Stimulated activated CD8-positive, alpha-beta memory T cell treated with anti-CD3 and anti-CD28 coated beads, Interleukin-12 subunit alpha, Interleukin-12 subunit beta, amount 100 ng/mL, for 24 hours (primary cell): ENCODE data around the gene RTRAF.

Source experiments
- DNase-seq: peaks from one replicate; pipeline ENCODE4 v3.0.0-alpha.2; 2020; ENCODE audit errors: extremely low read depth

The RTRAF gene

DNA sequence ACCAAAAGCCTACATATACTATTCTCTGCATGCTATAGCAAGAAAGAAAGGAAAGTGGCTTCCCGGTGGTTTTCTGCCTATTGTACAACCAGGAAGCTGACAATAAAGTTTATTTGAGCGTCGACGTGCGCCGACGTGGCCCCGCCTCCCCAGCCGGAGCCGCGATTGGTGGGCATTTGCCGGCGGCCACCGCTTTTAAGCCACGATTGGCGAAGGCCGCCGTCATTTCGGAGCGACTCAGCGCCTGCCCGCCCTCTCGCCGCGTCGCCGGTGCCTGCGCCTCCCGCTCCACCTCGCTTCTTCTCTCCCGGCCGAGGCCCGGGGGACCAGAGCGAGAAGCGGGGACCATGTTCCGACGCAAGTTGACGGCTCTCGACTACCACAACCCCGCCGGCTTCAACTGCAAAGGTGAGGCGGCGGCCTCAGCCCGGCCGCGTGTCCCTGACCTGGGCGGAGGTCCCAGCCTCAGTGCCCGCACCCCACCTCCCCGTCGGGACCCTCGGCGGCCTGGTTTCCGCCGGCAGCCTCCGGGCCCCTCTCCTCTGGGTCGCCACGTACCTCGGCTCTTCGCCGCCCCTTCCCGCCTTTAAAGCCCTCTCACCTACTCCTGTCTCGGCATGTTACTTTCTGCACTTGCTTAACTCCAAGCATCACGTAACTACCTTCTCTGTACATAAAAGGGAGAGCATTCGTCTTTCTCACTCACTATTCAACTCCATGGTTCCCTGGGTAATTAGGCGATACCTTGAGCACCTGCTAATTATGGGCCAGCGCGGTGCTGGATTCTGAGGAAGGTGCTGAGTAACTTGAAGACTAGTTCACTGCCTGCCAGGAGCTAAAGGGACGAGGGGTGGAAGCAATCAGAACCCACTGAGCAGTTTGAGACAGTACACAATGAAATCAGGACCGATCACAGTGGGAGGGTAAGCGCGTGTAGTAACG, at the start of gene RTRAF:
Gene RTRAF, plus strand, starts transcription at position 254 of the 942 bp plus-strand sequence. Its CDS starts 94 bp downstream, at position 348.
- DNase-seq, result peak; percentile 82

DNA sequence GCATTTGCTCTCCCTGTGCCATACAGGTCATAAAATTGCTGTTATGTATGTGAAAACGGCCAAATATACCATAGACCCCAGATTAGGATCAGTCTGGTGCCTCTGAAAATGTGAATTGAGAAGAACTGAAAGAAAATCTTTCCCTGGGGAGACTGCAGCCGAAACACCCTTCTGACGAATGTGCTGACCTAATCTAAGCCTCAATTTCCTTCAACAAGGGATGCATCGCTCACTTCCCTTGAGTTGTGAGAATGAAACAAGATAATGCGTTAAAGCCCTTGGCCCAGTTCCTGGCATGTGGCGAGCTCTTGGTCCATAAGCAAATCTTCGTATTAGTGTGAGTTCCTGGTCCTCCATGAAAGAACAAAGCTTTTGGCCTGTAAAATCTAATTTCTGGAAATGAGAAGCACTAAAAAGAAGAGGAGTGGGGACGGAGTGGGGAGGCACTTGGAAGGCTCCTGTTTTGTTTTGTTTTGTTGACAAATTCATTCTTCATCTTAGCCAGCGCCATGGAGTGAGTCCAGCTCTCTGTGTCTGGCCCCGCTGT, 49.5 kb upstream of the RTRAF start:
- no peak for DNase-seq

DNA sequence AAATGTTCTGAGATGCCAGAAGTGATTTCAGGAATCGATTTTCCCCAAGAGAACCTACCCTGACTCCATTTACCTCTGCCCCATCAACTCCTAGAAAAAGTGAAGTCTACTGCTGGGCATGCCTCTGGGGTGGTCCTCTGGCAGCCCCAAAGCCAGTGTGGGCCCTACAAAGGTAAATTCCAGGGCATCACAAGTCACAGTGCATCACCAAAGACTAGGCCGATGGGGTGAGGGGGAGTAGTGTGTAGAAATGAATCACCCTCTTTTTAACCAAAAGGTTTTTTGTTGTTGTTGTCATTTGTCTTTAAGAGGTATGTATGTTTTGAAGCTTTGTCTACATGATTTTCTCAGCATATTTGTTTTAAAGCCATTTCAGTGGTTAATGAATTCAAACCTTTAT, 46.4 kb upstream of the RTRAF start:
- no peak for DNase-seq

DNA sequence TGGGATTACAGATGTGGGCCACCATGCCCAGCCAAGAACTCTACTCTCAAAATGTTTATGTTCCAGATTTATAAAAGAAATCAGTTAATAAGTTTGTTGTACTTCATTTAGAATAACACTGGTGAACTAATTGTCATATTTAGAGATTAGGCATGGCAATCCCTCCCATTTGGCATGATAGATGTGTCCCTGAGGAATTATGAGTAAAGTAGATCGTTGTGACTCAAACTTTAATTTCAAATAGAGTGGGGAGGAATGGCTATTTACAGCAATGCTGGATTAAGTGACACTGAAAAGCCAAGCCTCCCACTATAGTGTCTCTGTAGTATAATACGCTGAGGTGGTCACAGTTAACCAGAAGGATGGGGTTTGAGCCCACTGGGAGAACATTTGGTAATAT, 39.3 kb upstream of the RTRAF start:
- no peak for DNase-seq

DNA sequence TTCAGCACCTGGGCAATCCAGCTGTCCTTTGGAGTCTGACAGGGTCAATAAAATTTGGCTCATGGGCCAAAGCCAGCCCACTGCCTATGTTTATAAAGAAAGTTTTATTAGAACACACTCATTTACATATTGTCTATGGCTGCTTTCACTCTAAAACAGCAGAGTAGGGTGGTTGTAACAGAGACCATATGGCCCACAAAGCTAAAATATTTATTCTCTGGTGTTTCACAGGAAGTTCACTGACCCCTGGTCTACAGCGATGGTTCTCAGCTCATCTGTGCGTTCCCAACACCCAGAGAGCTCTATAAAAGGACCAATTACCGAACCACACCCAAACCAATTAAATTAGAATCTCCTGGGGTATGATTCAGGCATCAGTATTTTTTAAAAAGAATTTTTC, 37.7 kb upstream of the RTRAF start:
- DNase-seq, result no peak

DNA sequence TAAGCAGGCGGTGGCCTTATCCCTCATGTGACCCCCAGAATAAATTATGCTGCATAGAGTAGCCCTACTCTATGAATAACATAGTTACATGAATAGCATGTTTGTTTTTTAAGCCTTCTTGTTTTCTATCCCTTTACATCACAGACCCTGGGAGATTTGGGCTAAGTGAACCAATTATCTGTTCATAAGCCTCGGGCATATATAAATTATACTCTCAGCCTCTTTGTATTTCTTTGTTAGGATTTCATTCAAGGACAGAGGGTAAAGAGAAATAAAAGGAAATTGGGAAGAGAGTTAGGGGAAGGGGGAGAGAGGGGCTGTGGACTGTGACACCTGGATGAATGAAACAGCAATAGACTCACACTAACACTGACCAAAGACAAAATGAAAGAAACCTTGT, 35.3 kb upstream of the RTRAF start:
- DNase-seq, result no peak

DNA sequence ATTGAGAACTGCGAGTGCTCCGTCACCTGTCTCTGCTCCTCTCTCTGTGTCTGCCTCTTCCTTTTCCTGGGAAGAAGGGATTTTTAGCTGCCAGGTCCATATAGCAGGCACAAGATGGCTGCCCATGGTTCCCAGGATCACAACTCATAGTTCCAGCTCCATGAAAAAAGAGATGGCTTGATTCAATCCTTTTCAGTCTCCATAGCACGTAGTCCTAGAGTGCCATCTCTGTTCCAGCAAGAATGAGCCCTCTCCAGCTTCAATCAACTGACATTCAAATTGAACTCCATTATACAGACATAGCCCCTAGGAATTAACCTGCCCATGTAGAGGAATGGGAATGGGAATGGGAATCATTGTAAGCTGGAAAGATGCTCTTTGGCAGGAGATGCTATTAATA, 34.7 kb upstream of the RTRAF start:
- no peak for DNase-seq

DNA sequence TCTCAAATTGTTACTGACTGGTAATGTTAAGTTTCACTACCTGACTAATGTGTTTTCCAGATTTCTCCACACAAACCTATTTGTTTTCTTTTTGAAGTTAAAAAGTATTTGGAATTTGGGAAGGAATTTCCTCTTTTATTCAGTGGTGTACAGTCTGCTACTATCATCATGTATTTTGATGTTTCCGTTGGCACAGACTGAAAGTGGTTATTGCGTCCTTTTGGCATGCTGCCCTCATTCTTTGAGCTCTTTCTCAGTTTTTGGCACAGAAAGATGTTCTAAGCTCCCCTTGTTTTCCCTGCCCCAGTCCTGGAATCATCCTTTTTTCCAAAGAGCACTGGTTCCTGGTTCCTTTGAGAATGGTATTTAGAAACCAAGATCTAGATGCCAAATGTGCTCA, 31.4 kb upstream of the RTRAF start:
- DNase-seq, result no peak

DNA sequence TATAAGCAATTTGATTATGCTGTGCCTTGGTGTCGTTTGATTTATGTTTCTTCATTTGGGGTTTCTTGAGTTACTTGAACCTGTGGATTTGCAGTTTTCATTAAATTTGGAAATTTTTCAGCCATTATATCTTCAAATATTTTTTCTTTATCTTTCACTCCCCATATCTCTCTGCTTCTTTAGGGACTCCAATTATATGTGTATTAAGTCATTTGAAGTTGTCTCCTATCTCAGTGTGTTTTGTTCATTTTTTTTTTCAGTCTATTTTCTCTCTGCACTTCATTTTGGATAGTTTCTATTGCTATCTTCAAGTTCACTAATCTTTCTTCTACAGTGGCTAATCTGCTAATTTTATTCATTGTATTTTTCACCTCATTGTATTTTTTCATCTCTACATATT, 29.4 kb upstream of the RTRAF start:
- DNase-seq, result no peak

DNA sequence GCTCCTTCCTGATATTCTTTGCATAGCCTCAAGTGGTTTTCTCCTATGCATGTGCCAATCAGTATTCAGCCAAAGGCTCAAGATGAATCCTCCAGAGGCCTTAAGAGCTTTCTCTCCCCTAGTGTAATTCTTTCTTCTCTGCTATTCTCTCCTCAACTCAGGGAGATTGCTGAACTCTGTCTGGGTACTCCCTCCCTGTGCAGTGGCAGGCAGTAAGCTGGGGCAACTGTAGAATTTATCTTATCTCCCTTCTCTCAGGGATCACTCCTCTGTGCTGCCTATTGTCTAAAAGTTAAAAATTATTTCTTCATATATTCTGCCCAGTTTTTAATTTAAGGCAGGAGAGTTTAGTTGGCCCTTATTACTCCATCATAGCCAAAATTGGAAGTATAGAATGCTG, 28.5 kb upstream of the RTRAF start:
- DNase-seq, result no peak

DNA sequence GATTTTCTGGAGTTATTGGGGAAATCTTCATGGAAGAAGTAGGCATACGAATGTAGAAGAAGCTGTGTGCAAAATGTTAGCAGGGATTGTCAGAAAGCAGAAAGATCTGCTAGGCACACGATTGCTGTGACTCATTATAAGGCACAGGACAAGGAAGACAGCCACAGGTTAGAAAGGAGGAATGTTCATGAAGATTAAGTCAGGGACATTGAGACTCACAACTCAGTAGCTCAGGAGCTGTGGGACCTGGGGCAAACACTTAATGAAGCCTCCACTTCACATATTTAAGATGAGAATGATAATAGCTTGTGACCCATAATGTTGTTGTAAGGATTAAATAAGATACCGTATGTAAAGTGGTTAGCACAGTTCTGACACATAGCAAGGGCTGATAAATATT, 26.6 kb upstream of the RTRAF start:
- no peak for DNase-seq

DNA sequence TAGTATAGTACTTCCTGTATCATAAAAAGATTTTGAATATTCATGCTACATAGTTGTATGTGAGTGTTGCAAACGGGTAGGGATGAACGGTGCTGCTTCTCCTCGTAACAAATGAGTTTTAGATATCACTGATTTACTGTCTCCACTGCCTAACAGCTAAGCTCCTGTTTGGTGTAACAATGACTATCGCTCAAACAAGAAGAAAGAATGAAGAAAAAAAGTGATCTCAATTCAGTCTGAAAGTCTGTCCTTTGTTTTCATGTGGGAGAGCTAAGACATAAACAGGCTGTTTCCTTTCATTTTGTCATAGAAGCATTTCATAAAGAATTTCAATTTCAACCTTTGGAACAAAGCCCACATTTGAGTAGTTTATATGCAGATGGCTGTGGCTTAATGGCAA, 26.1 kb upstream of the RTRAF start:
- no peak for DNase-seq

DNA sequence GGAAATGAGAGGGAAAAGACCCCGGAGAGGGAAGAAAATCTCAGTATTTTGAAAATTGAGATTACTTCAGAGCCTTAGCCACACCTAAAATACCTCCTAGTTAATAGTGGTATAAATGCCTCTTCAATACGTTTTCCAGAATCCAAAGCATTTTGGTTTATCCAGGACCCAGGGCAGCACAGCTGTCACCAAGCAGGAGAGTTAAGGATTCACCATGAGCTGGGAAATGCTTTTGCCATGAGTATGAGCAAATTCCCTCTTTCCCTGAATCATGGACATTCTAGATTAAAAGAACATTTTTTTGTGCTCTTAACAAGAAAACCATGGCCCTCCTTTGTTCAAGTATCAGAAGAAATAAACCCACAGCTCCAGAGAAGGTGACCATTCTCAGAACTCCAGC, 21.8 kb upstream of the RTRAF start:
- DNase-seq, result no peak

DNA sequence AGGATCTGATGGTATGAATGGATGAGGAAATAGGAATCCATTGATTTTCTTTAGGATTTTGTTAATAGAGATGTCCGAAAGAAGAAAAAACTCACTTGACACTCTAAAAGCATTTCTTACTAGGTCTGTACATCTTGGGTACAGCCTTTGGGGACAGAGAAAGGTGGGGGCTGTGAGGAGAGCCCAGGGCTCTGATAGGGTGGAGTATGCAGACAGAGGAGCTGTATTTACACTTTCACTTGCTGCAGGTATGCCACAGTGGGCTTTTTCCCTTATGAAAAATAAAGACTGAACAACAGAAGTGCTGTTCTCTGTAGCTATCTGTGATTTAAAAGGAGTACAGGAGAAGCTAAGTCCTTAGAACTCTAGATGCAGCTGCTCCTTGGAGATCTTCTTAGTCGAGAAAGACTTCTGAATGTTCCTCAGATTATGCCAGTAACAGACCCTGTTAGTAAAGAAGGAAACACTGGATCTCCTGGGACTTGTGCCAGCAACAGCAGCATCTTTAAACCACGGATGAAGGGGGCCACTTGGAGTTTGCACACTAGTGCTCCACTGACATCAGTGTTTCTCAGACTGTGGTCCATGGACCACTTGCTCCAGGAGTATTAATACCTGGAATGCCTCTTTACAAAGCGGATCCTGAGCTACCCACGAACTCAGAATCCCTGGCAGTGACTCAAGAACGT, 19.4 kb upstream of the RTRAF start:
- DNase-seq, result no peak

DNA sequence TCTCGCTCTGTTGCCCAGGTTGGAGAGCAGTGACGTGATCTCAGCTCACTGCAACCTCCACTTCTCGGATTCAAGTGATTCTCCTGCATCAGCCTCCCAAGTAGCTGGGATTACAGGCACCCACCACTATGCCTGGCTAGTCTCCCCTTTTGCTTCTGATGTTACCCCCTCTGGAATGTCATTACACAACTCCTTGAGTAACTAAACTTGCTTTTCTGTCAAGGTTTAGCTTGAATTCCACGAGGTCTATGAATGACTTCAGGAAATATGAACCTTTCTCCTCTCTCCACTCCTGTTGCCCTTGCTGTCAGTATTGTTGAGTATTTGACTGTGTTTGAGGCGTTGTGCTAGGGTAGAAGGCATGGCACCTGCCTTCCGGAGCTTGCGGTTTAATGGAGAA, 16.8 kb upstream of the RTRAF start:
- no peak for DNase-seq

DNA sequence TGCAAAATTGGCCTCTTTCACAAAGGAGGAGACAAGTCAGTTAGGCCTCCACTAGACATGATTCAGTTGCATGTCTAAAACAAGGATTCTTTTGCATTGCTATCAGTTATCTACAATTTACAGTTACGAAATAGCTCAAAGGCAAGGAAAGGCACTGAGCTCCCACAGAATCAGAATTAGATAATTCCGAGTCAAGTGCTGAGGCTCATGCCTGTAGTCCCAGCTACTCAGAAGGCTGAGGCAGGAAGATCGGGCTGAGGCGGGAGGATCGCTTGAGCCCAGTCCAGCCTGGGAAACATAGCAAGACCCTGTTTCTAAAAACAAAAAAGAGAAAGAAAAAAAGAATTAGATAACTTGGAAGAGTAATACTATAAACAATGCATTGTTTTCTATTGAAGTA, 12.3 kb upstream of the RTRAF start:
- no peak for DNase-seq

DNA sequence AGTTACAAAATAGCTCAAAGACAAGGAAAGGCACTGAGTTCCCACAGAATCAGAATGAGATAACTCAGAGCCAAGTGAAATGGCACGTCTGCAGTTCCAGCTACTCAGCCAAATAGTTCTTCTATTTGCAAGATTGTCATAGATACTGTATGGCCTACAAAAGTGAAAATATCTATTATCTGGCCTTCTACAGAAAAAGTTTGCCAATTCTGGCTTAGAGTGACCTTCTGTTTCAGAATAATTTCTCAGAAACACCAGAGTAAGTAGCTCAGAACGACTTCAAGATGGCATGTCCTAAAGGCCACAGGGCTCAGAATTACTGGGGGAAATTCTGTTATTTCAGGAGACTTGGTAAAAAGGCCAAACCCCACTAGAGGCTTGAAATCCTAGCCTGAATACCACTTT, 10.7 kb upstream of the RTRAF start:
- DNase-seq, result no peak

DNA sequence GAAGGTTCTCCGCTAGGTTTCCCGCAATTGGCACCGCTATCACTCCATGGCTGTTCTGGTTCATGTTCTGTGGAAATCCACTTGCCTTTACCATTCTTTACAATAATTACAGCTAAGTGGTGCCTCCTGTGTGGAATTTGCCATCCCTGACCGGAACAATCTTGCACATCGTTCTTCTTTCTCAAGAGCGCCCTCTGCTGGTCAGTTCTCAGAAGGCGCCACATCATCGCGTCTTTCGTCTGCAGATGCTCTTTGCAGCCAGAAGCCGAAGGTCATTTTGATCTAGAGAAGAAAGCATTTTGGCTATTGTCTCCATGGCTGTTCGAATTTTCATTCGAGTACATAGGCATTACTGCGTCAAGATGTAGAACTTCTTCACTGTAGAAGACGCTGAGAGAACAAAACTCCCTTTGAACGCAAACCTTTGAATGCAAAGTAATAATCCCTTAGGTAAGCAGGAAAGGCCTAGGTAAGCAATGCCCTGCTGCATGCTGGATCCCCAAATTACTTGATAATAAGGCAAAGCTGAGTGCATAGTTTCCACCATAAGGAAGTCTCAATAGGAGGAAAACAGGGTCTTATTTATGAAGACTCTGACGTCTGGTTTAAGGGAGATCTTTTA, 10.1 kb upstream of the RTRAF start:
- DNase-seq, result no peak

DNA sequence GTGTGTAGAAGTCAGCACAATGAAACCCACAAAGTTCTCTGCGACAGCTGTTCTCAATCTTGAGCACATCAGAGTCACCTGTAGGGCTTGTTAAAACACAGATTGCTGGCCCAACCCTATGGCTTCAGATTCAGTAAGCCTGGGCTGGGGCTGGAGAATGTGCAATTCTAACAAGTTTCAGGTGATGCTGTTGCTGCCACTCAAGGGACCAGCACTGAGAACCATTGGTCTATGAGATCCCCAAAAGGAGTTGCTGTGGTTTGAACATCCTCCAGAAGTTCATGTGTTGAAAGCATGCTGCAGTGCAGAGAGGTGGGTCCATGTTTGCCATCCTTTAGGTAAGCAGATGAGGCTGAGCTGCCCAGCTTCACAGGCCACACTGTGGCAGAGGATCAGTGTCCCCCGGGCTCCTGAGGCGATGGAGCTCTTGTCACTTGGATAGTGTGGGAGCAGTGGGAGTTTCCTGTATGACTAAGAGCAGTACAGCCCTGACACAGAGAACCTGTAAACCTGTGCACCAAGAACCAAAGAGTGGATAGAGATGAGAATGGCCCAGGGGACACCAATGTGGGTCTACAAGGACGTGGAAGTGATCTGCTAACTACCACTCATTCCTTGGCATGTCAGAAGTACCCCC, 8.0 kb upstream of the RTRAF start:
- DNase-seq, result no peak

DNA sequence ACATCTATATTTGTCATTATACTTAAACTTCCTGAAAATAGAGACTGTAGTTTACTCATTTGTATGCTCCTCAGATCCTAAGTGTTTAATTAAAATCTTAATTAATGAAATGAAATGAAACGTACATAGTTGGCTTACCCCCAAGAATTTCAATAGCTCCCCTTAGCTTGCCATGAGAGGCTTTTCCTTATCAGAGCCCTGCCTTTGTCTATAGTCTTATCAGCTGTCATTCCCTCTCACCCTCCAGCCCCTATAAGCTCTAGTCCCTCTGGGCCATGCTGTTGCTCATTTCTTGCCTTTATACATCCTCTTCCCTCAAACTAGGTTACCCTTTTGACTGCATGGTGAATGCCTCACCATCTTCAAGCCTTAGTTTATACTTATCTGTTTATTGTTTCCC, 1.1 kb upstream of the RTRAF start:
- DNase-seq, result no peak

DNA sequence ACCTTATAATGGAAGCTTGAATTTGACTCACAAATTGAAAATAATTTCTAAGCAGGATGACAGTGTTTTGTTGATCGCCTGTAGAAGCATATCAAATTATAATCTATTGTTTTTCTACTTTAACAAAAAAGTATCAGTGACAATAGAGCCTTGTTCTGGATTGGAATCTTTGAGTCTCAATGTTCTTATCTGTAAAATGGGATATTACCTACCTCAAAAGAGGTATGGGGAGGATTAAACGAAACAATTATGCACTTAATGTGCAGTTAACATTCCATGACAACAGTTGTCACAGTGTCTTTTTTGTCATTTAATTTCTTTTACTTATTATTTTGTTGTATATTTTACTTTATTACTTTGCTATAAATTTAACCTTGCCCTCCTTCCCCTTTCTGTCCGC, 1.1 kb downstream of the RTRAF start:
- DNase-seq, result no peak

DNA sequence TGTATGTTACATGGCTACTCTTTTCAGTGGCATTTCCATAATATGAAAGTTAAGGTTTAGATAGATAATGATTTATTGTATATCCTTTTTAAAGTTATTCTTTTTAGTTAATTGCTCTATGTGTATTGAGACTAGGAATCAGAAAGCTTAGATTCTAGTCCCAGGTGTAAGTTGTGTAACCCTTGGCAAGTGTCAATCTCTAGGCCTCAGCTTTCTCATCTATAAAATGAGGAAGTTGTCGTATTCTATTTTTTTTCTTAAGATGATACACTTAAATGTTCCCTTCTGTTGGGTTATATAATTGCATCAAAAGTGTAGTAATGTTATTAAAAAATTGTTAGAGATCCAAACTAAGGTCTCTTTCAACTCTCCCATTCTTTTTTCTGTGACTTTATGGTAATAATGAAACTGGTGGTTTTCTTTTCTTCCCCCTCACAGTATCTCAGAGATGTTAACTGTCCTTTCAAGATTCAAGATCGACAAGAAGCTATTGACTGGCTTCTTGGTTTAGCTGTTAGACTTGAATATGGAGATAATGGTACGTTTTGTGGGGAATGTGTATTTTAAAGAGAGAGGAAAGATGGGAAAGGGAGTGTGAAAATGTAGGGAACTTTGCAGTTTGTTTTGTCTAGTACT, 4.1 kb downstream of the RTRAF start:
- no peak for DNase-seq
